GM19455 (cell line): ENCODE data around the gene ALDH9A1.
"Not testable (repeated sequence)": the region's sequence is repeated elsewhere in the genome, so short reads cannot be mapped to it uniquely, and the experiment has no call there.

Experiments
- ATAC-seq: cut with Tn5 transposase; IDR thresholded peaks from one replicate; pipeline ENCODE4 v1.9.1; 2021; ENCODE audit not compliant: unreplicated experiment

The ALDH9A1 gene

DNA sequence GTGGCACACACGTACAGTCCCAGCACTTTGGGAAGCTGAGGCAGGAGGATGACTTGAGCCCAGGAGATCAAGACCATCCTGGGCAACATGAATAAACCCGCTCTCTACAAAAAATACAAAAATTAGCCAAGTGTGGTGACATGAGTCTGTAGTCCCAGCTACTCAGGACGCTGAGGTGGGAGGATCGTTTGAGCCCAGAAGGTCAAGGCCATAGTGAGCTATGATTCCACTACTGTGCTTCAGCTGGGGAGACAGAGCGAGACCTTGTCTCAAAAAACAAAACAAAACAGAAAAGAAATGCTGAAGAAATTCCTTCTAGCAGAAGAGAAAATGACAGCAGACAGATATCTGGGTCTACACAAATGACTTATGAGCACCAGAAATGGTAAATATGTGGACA lies 10.3 kb downstream of the ALDH9A1 start:
- ATAC-seq: no peak

- ATAC-seq: no peak
Measured at GRCh38 chr1:165686971-165687433, 11.4 kb downstream of the ALDH9A1 start.

DNA sequence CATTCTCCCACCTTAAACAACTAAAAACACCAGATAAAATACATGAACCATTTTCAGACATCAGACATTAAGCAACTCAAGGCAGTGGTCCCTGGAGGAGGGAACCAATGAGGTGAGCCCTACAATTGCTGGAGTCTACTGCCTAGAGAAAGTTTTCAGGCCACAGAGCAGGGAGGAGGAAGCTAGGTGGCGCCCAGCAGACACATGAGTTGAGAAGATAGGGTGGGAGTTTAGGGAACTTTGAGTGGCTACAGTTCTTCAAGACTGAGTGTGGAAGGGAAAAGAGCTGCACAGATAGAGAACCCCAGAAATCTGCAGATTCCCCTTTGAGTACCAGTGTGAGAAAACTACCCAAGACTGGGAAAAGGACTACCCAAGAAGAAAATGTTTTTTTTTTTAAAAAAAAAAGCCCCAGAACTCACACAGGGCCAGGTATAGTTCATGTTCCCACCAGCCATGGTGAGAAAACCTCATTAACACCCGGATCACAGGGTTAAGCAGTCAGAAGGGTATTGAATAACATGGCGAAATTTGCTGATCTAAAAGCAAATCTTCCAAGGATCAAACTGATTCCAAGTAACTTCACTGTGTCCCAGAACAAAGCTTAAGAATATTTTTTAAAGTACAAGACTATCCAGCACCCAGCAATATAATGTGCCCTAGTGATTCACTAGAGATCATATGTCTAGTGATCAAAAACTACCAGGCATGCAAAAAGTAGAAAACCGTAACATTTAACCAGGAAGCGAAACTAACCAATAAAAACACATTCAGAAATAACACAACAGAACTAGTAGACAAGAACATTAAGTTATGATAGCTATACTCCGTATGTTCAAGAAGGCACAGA lies 12.0 kb downstream of the ALDH9A1 start:
- no peak for ATAC-seq

GRCh38 chr1:165683848-165684485 lies 14.4 kb downstream of the ALDH9A1 start:
- no peak for ATAC-seq

DNA sequence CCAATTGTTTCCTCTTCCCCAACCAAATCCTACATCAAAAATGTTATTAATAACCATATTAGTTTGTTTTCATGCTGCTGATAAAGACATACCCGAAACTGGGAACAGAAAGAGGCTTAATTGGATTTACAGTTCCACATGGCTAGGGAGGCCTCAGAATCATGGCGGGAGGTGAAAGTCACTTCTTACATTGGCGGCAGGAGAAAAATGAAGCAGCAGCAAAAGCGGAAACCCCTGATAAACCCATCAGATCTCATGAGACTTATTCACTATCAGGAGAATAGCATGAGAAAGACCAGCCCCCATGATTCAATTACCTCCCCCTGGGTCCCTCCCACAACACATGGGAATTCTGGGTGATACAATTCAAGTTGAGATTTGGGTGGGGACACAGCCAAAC lies 17.6 kb downstream of the ALDH9A1 start:
- ATAC-seq: not testable (repeated sequence)

GRCh38 chr1:165680303-165680702 lies 18.1 kb downstream of the ALDH9A1 start:
- no peak for ATAC-seq

GRCh38 chr1:165679282-165680036 lies 18.9 kb downstream of the ALDH9A1 start:
- ATAC-seq: no peak

DNA sequence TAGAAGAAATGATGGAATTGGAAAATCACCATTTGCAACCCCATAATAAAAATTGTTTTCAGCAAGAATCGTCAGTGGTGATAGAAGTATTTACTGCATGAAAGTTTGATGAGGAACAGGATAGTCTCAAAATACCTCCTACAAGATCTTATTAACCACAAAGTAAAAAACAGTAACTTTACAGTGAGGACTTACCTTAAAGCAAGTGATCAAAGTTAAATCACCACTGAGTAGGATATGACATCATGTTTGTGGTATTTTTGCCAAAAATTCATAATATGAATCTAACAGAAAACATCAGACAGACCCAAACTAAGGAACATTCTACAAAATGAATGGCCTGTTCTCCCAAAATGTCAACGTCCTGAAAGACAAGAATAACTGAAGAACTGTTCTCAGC lies 19.9 kb downstream of the ALDH9A1 start:
- ATAC-seq: no peak

DNA sequence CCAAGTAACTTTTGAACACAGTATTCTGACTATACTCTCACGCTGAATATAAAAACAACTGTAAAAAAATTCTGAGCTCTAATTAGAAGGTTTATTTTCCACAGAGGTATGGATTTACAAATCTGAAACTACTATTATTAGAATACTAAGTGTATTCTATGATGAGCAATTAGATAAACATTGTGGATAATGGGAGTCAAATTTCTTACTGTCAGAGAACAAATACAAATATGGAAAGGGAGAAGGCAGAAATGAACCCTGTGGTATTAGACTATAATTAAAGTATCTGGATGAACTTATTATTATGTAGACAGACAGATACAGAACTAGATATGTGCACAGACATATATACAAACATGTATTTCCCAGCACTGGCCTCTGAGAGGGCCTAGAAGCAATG lies 22.6 kb downstream of the ALDH9A1 start:
- no peak for ATAC-seq

GRCh38 chr1:165674599-165674998 lies 23.8 kb downstream of the ALDH9A1 start:
- no peak for ATAC-seq

DNA sequence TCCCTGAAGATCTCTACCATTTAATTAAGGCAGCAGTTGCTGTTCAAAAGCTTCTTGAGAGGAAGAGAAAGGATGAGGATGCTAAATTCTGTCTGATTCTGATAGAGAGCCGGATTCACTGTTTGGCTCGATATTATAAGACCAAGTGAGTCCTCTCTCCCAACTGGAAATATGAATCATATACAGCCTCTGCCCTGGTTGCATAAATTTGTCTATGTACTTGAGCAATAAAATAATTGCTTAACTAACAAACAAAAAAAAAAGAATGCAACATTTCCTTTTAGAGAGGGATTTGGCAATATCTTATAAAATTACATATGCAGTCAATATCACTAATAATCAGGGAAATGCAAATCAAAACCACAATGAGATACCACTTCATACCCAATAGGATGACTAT lies 26.8 kb downstream of the ALDH9A1 start:
- no peak for ATAC-seq

DNA sequence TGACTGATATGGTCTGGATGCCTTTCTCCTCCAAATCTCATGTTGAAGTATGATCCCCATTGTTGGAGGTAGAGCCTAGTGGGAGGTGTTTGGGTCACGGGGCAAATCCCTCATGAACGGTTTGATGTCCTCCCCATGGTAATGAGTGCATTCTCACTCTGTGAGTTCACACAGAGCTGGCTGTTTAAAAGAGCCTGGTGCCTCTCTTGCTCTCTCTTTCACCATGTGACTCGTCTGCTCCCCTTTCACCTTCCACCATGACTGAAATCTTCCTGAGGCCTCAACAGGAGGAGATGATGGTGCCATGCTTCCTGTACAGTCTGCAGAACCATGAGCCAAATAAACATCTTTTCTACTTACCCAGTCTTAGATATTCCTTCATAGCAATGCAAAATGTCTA lies 30.2 kb downstream of the ALDH9A1 start:
- ATAC-seq: no peak

- no peak for ATAC-seq
Measured at GRCh38 chr1:165666152-165666825, 32.1 kb downstream of the ALDH9A1 start.

- ATAC-seq: no peak
Measured at GRCh38 chr1:165662186-165662585, 36.2 kb downstream of the ALDH9A1 start.

GRCh38 chr1:165661703-165662102 lies 36.7 kb downstream of the ALDH9A1 start:
- ATAC-seq: no peak

DNA sequence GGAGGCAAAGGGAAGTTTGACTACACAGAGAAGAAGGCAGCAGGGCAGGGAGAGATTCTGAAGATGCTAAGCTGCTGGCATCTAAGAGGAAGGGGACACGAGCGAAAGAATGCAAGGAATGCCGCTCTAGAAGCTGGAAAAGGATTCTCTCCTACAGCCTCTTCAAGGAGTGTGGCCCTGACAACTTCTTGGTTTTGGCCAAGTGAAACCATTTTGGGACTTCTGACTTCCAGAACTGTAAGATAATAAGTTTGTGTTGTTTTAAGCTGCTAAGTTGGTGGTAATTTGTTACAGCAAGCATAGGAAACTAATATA lies 38.8 kb downstream of the ALDH9A1 start:
- no peak for ATAC-seq

GRCh38 chr1:165658766-165659580 lies 39.4 kb downstream of the ALDH9A1 start:
- ATAC-seq: not testable (repeated sequence)

DNA sequence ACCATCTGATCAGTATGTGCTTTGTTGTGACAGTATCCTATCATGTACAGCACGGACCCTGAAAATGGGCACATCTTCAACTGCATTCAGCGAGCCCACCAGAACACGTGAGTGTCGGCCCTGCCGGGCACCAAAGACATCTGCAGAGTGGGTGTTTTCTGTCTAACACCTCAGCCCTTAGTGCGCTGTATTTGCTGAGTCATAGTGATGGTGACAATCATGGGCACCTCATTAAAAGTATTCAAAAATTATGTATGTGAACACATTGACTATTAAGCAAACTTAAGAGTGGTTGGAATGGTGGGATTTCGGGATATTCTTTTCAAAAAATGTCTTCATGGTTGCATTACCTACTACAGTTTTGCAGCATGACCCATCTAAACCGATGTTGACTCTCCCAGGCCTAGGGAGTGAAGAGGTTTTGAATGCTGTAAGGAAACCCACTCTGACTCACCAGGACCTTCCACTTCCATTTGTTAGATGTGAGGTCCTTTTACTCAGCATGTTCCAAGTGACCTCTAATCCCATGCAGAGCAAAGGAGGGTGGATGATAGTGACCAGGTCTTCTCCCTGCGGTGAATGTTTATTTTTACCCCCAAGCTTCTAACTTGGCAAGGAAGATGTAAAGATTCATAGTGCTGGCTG lies 47.3 kb downstream of the ALDH9A1 start:
- ATAC-seq: no peak

DNA sequence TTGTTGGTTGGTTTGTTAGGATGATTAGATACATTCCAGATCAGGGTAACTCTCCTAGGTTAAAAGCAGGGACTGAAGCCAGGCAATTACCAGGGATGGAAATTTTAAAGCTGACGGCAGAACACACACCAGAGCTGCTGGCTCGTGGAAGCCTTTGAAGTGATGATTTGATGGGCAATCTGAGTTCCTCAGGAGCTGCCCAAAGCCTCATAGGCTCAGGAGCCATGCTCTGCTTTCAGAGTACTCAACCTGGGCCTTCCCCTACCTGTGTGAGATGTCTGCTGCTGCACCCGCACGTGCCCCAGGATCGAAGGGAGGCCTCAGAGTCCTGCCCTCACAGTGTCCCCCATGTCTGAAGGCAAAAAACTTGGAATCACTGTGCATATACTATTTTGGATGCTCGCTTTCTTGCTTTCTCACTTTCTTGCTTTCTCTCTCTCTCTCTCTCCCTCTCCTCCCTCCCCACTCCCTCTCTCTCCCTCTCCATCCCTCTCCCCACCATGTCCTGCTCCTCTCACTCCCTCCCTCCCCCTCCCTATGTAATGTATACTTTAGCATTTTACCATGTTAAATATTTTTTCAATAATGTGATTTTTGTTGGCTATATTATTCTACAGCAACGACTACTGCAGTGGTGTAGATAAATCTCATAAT lies 49.3 kb downstream of the ALDH9A1 start:
- no peak for ATAC-seq
